ENCODE data around the gene TMEM179.

The TMEM179 gene

DNA sequence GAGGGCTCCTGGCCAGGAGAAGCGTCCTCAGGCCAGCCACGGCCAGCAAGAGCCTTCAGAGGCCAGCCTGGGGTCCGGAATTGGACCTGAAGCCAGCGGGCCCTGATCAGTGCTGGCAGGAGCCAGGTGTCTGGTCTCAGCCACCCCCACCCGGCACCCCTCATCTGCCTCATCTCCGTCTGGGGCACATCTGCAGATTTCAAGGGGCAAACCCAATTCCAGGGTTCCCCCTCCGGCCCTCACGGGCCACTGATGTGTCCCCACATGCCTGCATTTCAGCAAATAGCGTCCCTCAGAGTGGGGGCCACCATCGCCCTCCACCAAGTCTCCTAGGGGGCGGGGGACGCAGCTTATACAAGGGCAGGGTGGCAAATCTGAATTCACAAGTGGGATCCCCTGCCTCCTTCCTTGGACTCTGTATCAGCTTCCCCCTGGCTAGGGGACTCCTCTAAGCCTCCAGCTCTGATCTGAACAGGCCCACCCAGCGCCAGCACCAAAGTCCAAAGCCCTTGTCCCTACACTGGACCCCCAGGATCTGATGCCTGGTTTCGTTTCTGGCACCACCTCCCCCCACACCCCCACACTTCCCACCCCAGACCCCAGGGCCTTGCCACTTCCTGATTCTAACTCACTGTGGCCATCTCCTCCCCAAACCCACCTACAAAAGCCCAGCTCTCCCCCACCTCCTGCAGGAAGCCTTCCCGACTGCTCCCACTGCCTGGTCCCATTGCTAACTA is 10.1 kb downstream of the TMEM179 start:
- H3K36me3 ChIP-seq (ENCODE audit: control insufficient read depth, insufficient read depth, low read length) = no peaks in the 10 kb centered on the region
- no peaks in the 10 kb centered on the region for H3K4me1 ChIP-seq (ENCODE audit: control insufficient read depth, insufficient read depth, low read length)
- H3K9ac ChIP-seq (ENCODE audit: low read length) = no peak overlapping the region
- H3K9me3 ChIP-seq (ENCODE audit: control insufficient read depth, low read length) = no peaks in the 10 kb centered on the region
- no peak overlapping the region for H3K4me3 ChIP-seq (ENCODE audit: low read length)
- no peaks in the 10 kb centered on the region for H3K27me3 ChIP-seq (ENCODE audit: control insufficient read depth, insufficient read depth, low read length)

DNA sequence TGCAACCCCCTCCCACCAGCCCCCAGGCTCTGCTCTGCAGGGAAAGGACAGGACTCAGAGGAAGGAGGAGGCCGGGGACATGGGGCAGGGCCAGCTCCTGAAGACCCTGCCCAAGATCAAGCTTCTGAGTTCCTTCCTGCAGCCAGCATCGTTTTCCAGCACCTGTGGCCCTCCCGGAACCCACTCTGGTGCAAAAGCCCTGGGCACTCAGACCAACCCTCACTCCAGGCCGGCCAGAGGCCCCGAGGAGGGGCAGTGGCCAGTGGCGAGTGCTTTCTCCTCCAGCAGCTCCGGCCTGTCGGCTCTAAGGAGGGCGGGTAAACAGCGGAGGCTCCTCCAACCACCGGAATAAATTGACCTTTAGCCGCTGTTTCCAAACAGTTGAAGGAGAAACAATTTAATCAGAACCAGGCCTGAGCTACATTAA is 10.8 kb downstream of the TMEM179 start:
- Histone ChIP-seq H3K4me1 (ENCODE audit: control insufficient read depth, insufficient read depth, low read length) (no peaks in the 10 kb centered on the region), H3K27me3 (ENCODE audit: control insufficient read depth, insufficient read depth, low read length) (no peaks in the 10 kb centered on the region)

DNA sequence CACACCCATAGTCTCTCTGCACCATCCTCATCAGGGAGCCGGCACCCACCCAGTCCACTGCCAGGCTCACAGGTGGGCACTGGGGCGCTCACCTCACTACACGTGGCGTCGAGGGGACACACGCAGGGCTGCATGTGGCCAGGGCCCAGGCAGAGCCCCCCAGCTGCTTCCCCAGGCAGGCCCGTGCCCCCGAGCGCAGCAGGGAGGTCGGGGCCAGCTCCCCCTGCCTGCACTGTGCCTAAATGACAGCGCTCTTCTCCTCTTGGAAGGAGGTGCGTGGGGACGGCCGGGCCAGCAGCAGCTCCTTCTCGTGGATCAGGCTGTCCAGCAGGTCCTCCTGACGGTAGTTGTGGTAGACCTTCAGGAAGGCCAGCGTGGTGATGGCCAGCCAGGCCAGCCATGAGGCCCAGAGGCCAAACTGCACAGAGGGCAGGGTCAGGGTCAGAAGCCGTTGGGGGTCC is 11.3 kb downstream of the TMEM179 start:
- Histone ChIP-seq H3K4me3 (ENCODE audit: low read length) (no peak overlapping the region), H3K9ac (ENCODE audit: low read length) (no peak overlapping the region), H3K9me3 (ENCODE audit: control insufficient read depth, low read length) (no peaks in the 10 kb centered on the region), H3K27me3 (ENCODE audit: control insufficient read depth, insufficient read depth, low read length) (peaks cover under 1% of the 10 kb centered on the region), H3K4me1 (ENCODE audit: control insufficient read depth, insufficient read depth, low read length) (no peaks in the 10 kb centered on the region), H3K36me3 (ENCODE audit: control insufficient read depth, insufficient read depth, low read length) (no peaks in the 10 kb centered on the region)

More for the DNA sequence above, 10.8 kb downstream of the TMEM179 start:
- Histone ChIP-seq H3K4me3 (ENCODE audit: low read length) (no peak overlapping the region), H3K36me3 (ENCODE audit: control insufficient read depth, insufficient read depth, low read length) (no peaks in the 10 kb centered on the region), H3K9ac (ENCODE audit: low read length) (no peak overlapping the region), H3K9me3 (ENCODE audit: control insufficient read depth, low read length) (no peaks in the 10 kb centered on the region)

- H3K4me3 ChIP-seq (ENCODE audit: low read length) = no peak overlapping the region
- no peaks in the 10 kb centered on the region for H3K36me3 ChIP-seq (ENCODE audit: control insufficient read depth, insufficient read depth, low read length)
- H3K9me3 ChIP-seq (ENCODE audit: control insufficient read depth, low read length) = no peaks in the 10 kb centered on the region
- peaks cover 4% of the 10 kb centered on the region for H3K27me3 ChIP-seq (ENCODE audit: control insufficient read depth, insufficient read depth, low read length)
- no peaks in the 10 kb centered on the region for H3K4me1 ChIP-seq (ENCODE audit: control insufficient read depth, insufficient read depth, low read length)
- H3K9ac ChIP-seq (ENCODE audit: low read length) = no peak overlapping the region
These were observed 11.8 kb downstream of the TMEM179 start for GRCh38 chr14:104592785-104593184.

- no peaks in the 10 kb centered on the region for H3K36me3 ChIP-seq (ENCODE audit: control insufficient read depth, insufficient read depth, low read length)
- H3K4me3 ChIP-seq (ENCODE audit: low read length) = no peak overlapping the region
- peaks cover 4% of the 10 kb centered on the region for H3K27me3 ChIP-seq (ENCODE audit: control insufficient read depth, insufficient read depth, low read length)
- no peaks in the 10 kb centered on the region for H3K4me1 ChIP-seq (ENCODE audit: control insufficient read depth, insufficient read depth, low read length)
- H3K9ac ChIP-seq (ENCODE audit: low read length) = no peak overlapping the region
- H3K9me3 ChIP-seq (ENCODE audit: control insufficient read depth, low read length) = no peaks in the 10 kb centered on the region
These were observed 12.3 kb downstream of the TMEM179 start for GRCh38 chr14:104592292-104592672.

GRCh38 chr14:104591506-104592291 is 12.9 kb downstream of the TMEM179 start:
- no peaks in the 10 kb centered on the region for H3K9me3 ChIP-seq (ENCODE audit: control insufficient read depth, low read length)

DNA sequence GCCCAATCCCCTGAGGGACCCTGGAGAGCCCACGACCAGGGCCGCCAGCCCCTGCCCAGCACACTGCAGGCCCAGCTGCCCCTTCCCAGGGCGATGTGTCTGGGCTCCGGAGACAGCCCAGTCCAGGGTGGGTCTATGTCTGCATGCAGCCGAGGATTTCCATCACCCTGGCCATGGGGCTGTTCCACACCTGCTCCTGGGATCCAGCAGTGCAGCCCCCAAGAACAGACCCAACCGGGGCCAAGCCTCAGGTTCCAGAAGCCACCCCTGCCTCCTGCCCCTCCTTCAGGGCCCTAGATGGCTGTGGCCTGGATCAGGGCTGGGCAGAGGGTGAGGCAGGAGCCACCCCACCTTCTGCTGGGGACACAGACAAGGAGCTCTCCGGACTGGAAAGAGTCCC is 13.5 kb downstream of the TMEM179 start:
- H3K27me3 ChIP-seq (ENCODE audit: control insufficient read depth, insufficient read depth, low read length) = peaks cover 4% of the 10 kb centered on the region
- no peak overlapping the region for H3K4me3 ChIP-seq (ENCODE audit: low read length)
- no peaks in the 10 kb centered on the region for H3K9me3 ChIP-seq (ENCODE audit: control insufficient read depth, low read length)
- H3K4me1 ChIP-seq (ENCODE audit: control insufficient read depth, insufficient read depth, low read length) = no peaks in the 10 kb centered on the region
- H3K9ac ChIP-seq (ENCODE audit: low read length) = no peak overlapping the region
- no peaks in the 10 kb centered on the region for H3K36me3 ChIP-seq (ENCODE audit: control insufficient read depth, insufficient read depth, low read length)

More at GRCh38 chr14:104591506-104592291, 12.9 kb downstream of the TMEM179 start:
- Histone ChIP-seq H3K9ac (ENCODE audit: low read length) (no peak overlapping the region), H3K27me3 (ENCODE audit: control insufficient read depth, insufficient read depth, low read length) (peaks cover 4% of the 10 kb centered on the region), H3K4me3 (ENCODE audit: low read length) (no peak overlapping the region), H3K4me1 (ENCODE audit: control insufficient read depth, insufficient read depth, low read length) (no peaks in the 10 kb centered on the region), H3K36me3 (ENCODE audit: control insufficient read depth, insufficient read depth, low read length) (no peaks in the 10 kb centered on the region)

DNA sequence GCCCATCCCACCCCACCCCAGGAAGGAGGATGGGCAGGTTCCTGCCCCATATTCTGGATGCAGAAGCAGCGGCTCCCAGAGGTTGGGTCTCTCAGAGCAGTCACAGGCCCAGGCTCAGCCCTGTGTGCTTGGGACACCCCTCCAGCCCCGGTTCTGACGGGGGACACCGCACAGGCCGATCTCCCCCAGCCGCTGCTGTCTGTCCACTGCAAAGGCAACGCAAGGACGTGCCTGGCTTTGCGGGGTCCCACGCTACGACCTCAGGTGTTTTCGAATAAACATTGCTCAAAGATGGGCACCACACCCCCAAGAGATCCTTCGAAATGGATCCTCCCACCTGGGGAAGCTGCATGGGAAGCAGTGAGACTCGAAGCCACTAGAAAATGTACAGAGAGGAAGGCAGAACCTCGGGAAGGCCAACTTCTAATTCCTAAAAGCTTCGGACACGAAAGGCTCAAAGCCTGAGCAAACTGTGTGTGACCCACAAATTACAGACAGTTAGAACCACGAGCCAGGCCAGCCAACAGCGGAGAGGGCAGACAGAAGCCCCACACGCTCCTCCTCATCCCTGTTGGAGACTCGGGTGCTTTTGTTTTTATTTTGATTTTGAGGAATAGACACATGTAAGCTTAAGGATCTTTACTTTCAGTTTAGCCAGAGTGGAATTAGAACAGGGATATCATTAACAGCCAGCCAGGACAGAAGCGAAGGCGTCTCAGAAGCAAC is 14.2 kb downstream of the TMEM179 start:
- Histone ChIP-seq H3K36me3 (ENCODE audit: control insufficient read depth, insufficient read depth, low read length) (no peaks in the 10 kb centered on the region), H3K9ac (ENCODE audit: low read length) (no peak overlapping the region), H3K9me3 (ENCODE audit: control insufficient read depth, low read length) (no peaks in the 10 kb centered on the region), H3K27me3 (ENCODE audit: control insufficient read depth, insufficient read depth, low read length) (peaks cover 4% of the 10 kb centered on the region), H3K4me1 (ENCODE audit: control insufficient read depth, insufficient read depth, low read length) (no peaks in the 10 kb centered on the region), H3K4me3 (ENCODE audit: low read length) (no peak overlapping the region)

- no peaks in the 10 kb centered on the region for H3K36me3 ChIP-seq (ENCODE audit: control insufficient read depth, insufficient read depth, low read length)
- H3K4me1 ChIP-seq (ENCODE audit: control insufficient read depth, insufficient read depth, low read length) = no peaks in the 10 kb centered on the region
- H3K4me3 ChIP-seq (ENCODE audit: low read length) = no peak overlapping the region
- H3K9me3 ChIP-seq (ENCODE audit: control insufficient read depth, low read length) = no peaks in the 10 kb centered on the region
- peaks cover 4% of the 10 kb centered on the region for H3K27me3 ChIP-seq (ENCODE audit: control insufficient read depth, insufficient read depth, low read length)
- H3K9ac ChIP-seq (ENCODE audit: low read length) = no peak overlapping the region
These were observed 15.0 kb downstream of the TMEM179 start for GRCh38 chr14:104589338-104590195.

DNA sequence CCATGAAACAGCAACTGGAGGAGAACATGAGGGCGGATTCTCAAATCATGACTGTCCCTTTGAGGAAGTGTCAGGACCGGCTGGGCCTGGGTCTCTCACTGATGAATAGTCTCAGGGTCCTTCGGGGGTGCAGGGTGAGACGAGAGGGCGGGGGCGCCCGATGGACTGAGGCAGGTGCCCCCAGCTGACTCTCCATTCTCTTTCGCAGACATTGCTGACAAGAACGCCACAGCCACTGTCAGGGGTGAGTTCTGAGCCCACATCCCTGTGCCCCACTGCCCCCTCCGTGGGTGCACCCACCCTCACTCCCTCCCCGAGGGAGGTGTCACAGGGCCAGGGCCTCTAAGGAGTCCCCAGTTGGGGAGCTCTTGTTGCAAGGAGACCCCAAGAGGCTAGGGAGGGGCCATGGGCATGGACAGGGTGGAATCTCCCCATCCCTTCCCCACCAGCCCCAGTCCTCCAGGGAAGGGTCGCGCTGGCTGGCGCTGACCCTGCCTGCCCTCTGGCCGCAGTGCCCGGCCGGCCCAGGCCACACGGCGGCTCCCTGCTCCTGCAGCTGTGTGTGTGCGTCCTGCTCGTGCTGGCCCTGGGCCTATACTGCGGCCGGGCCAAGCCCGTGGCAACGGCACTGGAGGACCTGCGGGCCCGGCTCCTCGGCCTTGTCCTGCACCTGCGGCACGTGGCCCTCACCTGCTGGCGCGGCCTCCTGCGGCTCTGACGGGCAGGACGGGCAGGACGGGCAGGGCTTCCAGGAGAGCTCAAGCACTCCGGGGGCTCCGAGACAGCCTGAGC is 16.3 kb downstream of the TMEM179 start:
- Histone ChIP-seq H3K36me3 (ENCODE audit: control insufficient read depth, insufficient read depth, low read length) (no peaks in the 10 kb centered on the region), H3K4me3 (ENCODE audit: low read length) (no peak overlapping the region), H3K9ac (ENCODE audit: low read length) (no peak overlapping the region), H3K4me1 (ENCODE audit: control insufficient read depth, insufficient read depth, low read length) (no peaks in the 10 kb centered on the region), H3K9me3 (ENCODE audit: control insufficient read depth, low read length) (no peaks in the 10 kb centered on the region), H3K27me3 (ENCODE audit: control insufficient read depth, insufficient read depth, low read length) (peaks cover 4% of the 10 kb centered on the region)

GRCh38 chr14:104587641-104588040 is 16.9 kb downstream of the TMEM179 start:
- Histone ChIP-seq H3K9ac (ENCODE audit: low read length) (no peak overlapping the region), H3K4me3 (ENCODE audit: low read length) (no peak overlapping the region), H3K4me1 (ENCODE audit: control insufficient read depth, insufficient read depth, low read length) (no peaks in the 10 kb centered on the region), H3K27me3 (ENCODE audit: control insufficient read depth, insufficient read depth, low read length) (peaks cover 8% of the 10 kb centered on the region), H3K9me3 (ENCODE audit: control insufficient read depth, low read length) (no peaks in the 10 kb centered on the region), H3K36me3 (ENCODE audit: control insufficient read depth, insufficient read depth, low read length) (no peaks in the 10 kb centered on the region)

Data from mucosa of stomach (tissue), 1 donor.